ENCODE results near the gene ATP1A1. TPM values are rescaled to one million over a fixed set of nuclear protein-coding genes. Genes with fewer than 3 reads are reported as not detected.

The ATP1A1 gene
- total RNA-seq, 1 experiment from 2014 or later, result 130 TPM

DNA sequence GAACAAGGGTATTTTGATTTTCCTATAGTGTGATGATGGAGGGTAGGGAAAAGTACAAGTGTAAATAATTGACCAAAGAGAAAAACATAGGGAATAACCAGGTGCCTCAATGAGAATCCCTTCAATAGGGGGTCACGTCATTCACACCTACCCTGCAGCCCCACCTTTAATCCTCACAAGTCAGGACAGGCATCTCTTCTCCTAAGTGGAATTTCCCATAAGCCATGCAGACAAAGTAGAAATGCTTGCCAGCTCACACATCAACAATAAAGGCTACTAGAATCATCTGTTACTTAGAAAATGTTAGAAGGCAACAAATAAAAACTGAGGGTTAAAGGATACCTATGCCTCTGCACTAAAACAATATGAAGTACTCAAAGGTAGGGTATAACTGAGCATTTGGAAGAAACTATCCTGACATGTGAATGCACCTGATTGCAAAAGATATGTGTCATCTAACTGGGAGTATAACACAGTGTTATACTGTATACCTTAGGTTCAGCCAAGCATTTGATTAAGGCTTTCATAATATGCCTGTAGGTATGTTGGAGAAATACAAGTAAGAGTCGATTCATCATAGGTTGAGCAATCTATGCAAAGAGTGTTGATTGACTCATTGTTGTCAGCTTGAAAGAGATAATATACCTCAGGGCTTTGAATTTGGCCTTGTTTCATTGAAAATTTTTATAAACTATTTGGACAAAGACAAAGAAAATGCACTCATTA lies 32.4 kb upstream of the ATP1A1 start:
- no peak for DNase-seq (ENCODE audit: extremely low read depth, low read depth)

DNA sequence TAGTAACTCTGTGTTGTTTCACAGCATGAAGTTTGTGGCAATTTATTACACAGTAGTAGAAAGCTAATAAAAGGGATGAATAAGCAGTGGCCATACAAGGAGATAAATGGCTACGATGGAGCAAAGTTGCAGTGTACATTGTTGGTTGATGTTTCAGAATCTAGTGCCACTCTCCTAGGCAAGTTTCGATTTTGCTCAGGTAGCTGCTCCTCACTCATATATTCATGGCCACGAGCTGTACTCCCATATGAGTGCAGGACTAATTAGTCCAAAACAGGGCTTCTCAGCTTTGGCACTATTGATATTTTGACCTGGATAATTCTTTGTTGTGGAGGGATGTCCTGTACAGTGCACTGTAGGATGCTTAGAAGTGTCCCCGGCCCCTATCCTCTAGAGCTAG lies 30.0 kb upstream of the ATP1A1 start:
- DNase-seq (ENCODE audit: extremely low read depth, low read depth), result no peak

DNA sequence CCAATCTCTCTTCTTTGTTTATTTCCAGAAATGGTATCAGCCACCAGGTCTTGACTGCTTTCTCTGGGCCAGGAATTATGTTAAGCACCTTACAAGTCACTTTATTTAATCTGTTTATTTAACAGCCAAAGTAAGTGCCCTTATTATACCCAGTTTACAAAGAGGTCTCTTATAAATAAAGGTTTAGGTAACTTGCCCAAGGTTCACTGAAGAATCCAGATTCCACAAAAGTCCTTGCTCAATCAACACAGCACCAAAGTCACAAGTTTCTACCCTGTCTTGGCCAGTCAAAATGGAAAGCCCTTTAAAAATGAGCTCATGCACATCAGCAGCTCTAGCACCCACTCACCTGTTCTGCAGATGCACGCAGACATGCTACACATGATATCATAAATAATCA lies 28.0 kb upstream of the ATP1A1 start:
- no peak for DNase-seq (ENCODE audit: extremely low read depth, low read depth)

DNA sequence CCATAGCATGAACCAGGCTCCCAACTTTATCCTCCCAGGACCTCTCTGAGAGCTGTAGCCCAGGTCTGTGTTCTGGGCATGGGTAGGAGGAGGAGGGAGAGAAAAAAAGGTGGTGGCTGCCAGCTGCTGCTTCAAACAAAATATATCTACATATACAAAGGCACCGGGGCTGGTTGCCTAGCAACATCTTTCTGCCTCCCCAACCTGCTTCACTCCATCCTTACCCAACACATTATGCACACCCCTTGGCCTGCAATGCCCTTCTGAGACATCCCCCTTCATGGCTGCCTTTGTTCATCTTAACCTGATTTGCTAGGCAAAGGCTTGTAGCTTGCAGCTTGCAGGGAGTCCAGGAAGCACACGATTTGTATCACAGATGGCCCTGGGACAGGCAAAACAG lies 27.2 kb upstream of the ATP1A1 start:
- no peak for DNase-seq (ENCODE audit: extremely low read depth, low read depth)

DNA sequence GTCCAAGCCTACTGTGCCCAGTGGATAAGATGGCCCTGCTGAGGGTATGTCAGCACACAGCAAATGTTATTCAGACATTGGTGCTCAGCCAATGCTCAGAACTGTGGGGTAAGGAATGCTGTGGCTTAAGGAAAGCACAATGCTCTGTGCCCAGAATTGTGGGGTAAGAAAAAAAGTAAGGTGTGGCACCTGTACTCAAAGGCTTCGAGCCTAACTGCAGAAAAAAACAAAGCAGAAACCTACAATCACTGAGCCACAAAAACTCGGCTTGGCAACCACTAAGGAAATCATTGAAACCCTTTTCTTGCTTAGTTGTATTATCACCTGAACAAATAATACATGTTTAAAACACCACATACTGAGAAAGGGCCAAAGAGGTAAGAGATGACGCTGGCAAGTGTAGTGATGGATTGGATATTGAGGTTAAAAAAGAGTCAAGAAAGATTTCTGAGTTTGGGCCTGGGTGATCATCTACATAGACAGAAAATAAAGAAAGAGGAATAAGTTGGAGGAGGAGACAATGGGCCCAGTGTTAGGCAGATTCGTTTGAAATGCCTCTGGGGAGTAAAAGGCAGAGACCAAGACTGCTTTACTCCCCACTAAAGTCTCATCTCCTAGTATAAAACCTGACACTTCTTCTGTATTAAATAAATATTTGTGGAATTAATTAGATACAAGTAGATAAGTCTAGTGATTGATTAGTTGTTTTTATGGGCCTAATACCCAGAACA lies 25.9 kb upstream of the ATP1A1 start:
- DNase-seq (ENCODE audit: extremely low read depth, low read depth), result no peak

DNA sequence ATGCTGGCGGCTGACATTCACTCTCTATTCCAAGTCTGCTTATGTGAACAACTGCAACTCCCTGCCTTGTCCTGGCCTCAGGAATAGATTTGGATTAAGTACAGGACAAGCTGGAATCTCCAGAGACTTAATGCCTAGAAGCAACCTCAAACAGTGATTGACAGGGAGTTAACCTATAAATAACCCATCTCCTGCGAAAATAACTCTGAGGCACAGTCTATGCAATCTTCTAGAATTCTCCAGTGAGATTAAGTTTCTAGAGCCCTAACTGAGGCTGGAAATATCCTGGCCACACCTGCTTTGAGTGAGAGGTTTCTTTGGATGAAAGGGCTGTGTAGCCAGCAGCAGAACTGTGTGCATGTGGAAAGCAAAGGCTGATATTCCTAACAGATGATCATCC lies 25.3 kb upstream of the ATP1A1 start:
- DNase-seq (ENCODE audit: extremely low read depth, low read depth), result no peak

DNA sequence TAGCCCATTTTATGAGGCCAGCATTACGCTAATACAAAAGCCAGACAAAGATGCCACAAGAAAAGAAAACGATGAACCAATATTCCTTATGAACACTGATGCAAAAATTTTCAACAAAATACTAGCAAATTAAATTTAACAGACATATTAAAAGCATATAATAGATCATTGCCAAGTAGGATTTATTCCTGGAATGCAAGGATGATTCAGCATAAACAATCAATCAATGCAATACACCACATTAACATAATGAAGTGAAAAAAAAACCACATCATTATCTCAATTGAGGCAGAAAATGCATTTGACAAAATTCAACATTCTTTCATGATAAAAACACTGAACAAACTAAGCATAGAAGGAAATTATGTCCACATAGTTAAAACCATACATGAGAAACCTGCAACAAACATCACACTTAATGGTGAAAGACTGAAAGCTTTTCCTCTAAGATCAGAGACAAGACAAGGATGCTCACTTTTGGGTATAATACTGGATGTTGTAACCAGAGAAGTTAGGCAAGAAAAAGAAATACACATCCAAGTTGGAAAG lies 22.9 kb upstream of the ATP1A1 start:
- no peak for DNase-seq (ENCODE audit: extremely low read depth, low read depth)

DNA sequence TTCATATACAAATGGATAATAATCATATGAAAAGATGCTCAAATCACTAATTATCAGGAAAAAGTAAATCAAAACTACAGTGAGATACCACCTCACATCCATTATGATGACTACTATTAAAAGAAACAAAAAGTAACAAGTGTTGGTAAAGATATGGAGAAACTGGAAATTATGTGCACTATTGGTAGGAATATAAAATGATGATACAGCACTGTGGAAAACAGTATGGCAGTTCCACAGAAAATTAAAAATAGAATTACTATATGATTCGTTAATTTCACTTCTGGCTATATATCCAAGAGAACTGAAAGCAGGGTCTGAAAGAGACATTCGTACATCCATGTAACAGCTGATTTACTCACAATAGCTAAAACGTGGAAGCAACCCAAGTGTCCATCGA lies 21.1 kb upstream of the ATP1A1 start:
- DNase-seq (ENCODE audit: extremely low read depth, low read depth), result no peak

DNA sequence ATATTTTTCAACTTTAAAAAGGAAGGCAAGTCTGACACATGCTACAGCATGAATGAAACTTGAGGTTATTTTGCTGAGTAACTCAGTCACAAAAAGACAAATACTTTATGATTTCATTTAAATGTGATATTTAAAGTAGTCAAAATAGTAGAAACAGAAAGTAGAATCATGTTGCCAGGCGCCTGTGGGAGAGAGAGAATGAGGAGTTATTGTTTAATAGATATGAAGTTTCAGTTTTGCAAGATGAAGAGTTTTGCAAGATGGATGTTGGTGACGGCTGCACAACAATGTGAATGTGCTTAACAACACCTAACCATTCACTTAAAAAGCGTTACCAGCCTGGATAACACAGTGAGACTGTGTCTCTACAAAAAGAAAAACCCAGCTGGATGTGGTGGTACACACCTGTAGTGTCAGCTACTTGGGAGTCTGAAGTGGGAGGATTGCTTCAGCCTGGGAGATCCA lies 20.7 kb upstream of the ATP1A1 start:
- DNase-seq (ENCODE audit: extremely low read depth, low read depth), result no peak

DNA sequence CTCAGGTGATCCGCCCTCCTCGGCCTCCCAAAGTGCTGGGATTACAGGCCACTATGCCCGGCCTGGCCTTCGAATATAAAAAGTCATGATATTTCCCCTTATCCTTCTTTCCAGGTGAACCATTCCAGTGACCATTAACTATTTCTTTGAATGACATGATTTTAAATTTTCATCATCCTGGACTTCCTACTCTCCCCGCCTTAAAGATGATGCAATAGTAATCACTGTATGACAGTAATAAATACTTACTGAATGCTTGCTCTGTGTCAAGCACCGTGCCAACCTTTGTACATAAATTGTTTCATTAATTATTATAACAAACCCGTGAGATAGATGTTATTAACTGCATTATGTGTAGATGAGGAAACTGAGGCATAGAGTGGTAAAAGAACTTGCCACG lies 19.9 kb upstream of the ATP1A1 start:
- no peak for DNase-seq (ENCODE audit: extremely low read depth, low read depth)

DNA sequence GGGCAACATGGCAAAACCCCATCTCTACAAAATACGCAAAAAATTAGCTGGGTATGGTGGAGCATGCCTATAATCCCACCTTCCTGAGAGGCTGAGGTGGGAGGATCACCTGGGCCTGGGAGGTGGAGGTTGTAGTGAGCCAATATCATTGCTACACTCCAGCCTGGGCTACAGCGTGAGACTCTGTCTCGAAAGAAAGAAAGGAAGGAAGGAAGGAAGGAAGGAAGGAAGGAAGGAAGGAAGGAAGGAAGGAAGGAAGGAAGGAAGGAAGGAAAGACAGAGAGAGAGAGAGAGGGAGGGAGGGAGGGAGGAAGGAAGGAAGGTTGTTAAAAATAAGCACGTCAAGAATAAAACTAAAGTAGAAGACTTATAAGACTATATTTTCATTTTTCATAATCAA lies 17.0 kb upstream of the ATP1A1 start:
- no peak for DNase-seq (ENCODE audit: extremely low read depth, low read depth)

DNA sequence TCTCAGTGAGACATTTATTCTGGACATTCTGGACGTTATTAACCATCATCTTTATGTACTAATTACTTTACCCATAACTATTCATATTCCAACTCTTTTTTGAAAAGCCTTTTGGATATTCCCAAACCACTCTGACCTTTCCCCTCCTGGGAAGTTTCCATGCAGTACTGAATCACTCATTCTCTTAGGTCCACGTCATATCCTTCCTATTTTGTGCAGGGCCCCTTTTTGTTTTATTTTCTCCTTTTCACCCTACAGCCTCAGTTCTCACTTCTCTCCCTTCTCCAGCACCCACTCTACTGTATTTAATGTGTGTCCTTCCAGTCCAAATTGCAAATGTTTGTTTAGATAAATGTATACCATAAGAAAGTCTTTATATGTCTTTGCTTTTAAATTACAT lies 16.4 kb upstream of the ATP1A1 start:
- DNase-seq (ENCODE audit: extremely low read depth, low read depth), result no peak

DNA sequence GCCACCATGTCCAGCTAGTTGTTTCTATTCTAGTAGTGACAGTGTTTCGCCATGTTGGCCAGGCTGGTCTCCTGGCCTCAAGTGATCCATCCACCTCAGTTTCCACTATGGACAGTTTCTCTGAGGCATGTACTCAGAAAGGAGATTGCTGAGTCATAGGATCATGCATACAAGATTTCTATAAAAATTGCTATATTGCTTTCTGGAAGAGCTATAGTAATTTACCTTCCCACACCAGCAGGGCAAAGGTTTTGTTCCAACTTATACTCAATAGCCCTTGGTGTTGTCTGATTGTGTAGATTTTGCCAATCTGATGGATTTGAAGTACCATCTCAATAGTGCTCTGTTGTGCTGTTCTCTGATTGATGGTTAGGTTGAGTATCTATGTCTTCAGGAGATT lies 15.6 kb upstream of the ATP1A1 start:
- DNase-seq (ENCODE audit: extremely low read depth, low read depth), result no peak

DNA sequence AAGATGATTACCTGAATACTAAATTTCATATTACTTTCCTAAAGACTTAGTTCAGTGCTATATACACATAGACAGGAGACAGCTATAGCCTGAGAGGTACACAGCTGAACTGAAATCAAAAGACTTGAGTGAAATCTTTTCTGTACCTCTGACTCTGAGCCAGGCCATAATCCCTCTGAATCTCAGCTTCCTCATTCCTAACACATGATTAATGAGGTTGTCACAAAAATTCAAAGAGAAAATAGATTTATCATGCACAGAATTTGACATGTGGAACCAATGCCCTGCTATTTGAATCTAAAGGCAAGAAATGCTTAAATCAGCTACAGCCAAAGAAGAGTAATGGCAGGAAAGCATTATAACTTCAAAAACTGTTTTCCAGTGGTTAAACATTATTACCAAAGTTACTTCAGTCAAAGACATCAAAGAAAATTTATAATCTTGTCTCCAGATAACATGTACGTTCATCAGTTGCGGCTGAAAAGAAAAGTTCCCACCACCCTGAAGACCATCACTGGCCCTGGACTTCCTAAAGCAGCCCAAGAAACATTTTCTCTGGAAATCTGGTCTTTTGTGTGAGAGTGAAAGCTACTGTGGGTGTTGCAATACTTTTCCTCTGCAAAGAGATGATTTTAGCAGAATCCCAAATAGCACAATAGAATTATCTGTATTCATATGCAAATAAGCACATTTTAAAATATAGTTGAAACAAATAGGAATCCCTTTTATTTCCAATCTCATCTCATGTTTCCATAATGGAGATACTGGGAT lies 13.8 kb upstream of the ATP1A1 start:
- DNase-seq (ENCODE audit: extremely low read depth, low read depth), result no peak

DNA sequence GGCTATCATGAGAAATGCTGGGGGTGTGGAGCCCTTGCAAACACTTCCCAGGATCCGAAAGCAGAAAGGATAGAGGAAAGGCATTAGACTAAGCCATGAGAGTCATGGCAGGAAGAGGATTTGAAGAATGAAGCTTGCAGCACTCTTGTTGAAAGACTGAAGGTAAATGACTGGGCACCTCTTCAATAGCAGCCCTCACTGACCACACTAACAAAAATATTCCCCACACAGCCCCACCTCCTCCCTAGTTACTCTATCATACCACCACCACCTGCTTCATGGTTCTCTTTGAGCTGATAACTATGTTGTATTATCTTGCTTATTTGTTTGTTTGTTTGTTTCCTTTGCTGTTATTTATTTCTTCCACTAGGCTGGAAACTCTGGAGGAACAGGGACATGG lies 13.2 kb upstream of the ATP1A1 start:
- no peak for DNase-seq (ENCODE audit: extremely low read depth, low read depth)

DNA sequence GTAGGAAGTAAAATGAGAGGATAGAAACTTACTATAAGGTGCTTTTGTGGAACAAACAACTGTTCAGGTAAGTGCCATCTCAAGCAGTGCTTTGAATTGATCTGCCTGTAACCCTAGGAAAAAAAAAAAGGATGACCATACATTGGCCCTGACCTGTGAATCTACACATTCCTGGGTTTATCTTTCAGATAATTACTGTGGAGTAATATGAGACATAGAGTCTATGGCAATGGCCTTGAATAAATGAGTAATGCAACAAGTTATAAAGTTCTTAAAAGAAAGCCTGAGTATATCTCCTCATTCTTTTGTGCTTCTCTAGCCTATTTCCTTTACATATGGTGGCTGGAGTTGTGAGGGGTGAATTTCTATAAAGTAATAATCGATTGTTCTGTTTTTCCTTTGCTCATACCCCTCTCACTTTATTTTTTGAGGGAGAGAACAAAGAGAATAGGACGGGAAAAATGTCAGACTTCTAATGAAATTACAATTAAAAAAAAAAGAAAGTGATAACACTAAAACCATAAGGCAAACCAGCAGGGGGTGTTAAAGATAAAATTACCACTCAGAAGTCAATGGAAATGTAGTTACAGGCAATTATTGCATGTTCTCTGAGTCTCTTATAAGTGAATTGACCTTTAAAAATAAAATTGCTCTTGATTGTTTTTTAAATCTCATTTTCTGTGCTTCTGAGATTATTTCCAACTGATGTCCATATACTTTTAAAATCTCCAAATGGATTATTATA lies 12.4 kb upstream of the ATP1A1 start:
- DNase-seq (ENCODE audit: extremely low read depth, low read depth), result no peak

DNA sequence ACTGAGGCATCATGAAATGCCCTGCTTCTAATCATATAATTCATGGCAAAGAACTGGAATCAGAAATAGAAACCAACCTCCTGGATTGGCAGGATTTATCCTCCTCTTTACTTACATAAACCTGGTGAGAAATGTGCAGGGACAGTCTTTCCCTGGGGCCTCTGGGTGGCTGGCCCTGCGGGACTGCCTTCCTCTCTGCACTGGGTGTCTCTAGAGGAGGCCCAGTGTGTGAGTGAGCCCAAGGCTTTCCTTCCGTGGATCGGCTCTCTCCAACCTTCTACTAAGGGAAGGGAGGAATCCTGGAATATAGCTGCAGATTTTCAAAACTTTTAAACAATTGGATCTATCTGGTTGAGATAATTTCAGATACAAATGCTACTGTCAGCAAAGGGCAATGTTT lies 11.4 kb upstream of the ATP1A1 start:
- DNase-seq (ENCODE audit: extremely low read depth, low read depth), result no peak

DNA sequence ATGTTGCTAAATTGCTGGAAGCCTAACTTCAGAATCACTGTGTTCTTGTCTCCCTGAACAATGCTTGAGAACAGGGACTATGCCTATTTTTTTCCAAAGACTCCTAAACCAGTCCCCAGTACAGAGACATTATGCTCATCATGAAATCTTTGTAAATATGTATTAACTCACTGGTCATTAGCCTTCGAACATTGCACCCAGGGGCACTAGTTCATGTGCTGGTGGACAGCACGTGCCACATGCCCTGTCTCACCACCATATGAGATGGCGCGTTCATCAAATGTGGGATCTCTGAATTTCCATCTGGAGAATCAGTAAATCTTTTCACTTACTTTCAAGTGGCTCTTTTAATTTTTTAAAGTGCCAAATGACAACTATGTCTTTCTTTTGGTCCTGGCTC lies 11.0 kb upstream of the ATP1A1 start:
- DNase-seq (ENCODE audit: extremely low read depth, low read depth), result no peak

DNA sequence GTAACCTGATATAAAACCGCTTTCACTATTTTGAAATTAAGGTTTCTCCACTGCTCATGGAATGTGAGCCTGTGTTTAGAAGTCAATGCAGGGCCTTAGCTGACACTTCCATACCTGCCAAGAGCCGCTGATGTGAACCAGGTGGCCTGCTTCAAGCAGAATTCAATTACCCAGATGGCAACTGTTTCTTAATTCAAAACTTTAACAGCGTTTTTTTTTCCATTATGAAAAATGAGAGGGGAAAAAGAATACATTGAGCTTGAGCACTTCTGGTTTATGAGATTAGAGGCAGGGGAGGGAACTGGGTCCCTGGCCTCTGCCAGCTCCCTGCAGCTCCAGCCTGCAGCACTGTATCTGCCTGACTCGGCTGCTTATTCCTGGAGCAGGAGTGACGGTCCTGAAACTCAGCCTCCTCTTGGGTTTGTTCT lies 7.7 kb upstream of the ATP1A1 start:
- DNase-seq (ENCODE audit: extremely low read depth, low read depth), result no peak

DNA sequence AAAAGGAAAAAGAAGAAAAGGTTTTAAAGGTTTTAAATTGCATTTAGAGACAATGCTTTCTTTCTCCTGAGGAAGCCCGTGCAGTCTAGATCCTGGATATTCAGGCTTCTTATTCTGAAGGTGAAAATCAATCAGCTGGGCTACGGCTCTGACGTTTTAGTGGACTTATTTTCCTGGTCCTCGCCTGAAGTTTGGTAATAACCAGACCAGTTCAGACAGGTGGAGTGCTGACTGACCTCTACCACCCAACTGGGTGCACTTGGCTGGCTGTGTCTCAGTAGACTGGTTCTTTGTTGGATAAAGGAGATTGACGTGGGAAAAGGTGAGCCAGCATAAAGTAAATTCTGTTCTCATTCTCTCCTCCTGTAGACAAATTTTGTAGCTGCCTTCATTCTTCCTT lies 7.2 kb upstream of the ATP1A1 start:
- no peak for DNase-seq (ENCODE audit: extremely low read depth, low read depth)

Data from NCI-H460 (cell line).